ENCODE results near the gene MTMR12. TPM values are rescaled to one million over a fixed set of nuclear protein-coding genes. Genes with fewer than 3 reads are reported as not detected.

Gene MTMR12
- total and polyA plus RNA-seq, 4 experiments from 2014 or later = 11.6 to 26.4 (median 22.2) TPM

GRCh38 chr5:32332966-32333365 is 20.2 kb upstream of the MTMR12 start:
- Histone ChIP-seq H3K4me1 (ENCODE audit: insufficient read depth, low read length) (no peaks in the 10 kb centered on the region), H3K36me3 (ENCODE audit: insufficient read depth, low read length) (no peaks in the 10 kb centered on the region), H3K27me3 (ENCODE audit: insufficient read depth, low read length) (no peaks in the 10 kb centered on the region), H3K4me3 (ENCODE audit: low read length in 2 of 2) (no peak overlapping the region), H3K9me3 (ENCODE audit: control insufficient read depth in 1 of 2, low read length in 2 of 2) (no peaks in the 10 kb centered on the region), H3K27ac (ENCODE audit: low read depth, low read length) (no peak overlapping the region)
- H3K4me1 Mint-ChIP-seq = peaks cover 0 to 4% (median 2%) of the 10 kb centered on the region in 4 donors
- peaks cover 0 to 1% (median under 1%) of the 10 kb centered on the region in 8 donors for H3K9me3 Mint-ChIP-seq
- ChIA-PET CTCF (ENCODE audit: partially characterized antibody) (interaction anchor here (6.6 kb wide), 1 partner anchor 101 kb away, joined by 250 read pairs; no protein-coding TSS in a partner anchor), POLR2A (ENCODE audit: partially characterized antibody) (no interaction called here)
- H3K36me3 Mint-ChIP-seq = peaks cover under 1% of the 10 kb centered on the region in 2 donors
- no peak overlapping the region for H3K4me3 Mint-ChIP-seq
- intact Hi-C loops (cut with micrococcal nuclease) = no loop called here
- H3K27me3 Mint-ChIP-seq = peaks cover 0 to 3% of the 10 kb centered on the region in 2 donors
- DNase-seq = no peak
- H3K27ac Mint-ChIP-seq = no peak overlapping the region

- intact Hi-C loops (cut with micrococcal nuclease) = no loop called here
- H3K4me3 ChIP-seq (ENCODE audit: low read length in 2 of 2) = no peak overlapping the region
- Mint-ChIP-seq H3K27me3 (peaks cover 0 to 3% of the 10 kb centered on the region in 2 donors), H3K9me3 (no peaks in the 10 kb centered on the region), H3K4me1 (peaks cover 0 to 4% (median 2%) of the 10 kb centered on the region in 4 donors), H3K36me3 (no peaks in the 10 kb centered on the region), H3K27ac (no peak overlapping the region), H3K4me3 (no peak overlapping the region)
- H3K36me3 ChIP-seq (ENCODE audit: insufficient read depth, low read length) = no peaks in the 10 kb centered on the region
- no peaks in the 10 kb centered on the region for H3K27me3 ChIP-seq (ENCODE audit: insufficient read depth, low read length)
- no peaks in the 10 kb centered on the region for H3K9me3 ChIP-seq (ENCODE audit: control insufficient read depth in 1 of 2, low read length in 2 of 2)
- ChIA-PET POLR2A (ENCODE audit: partially characterized antibody) (no interaction called here), CTCF (ENCODE audit: partially characterized antibody) (interaction anchor here (6.6 kb wide), 1 partner anchor 100 kb away, joined by 250 read pairs; no protein-coding TSS in a partner anchor)
- DNase-seq = no peak
- H3K27ac ChIP-seq (ENCODE audit: low read depth, low read length) = no peak overlapping the region
- H3K4me1 ChIP-seq (ENCODE audit: insufficient read depth, low read length) = no peaks in the 10 kb centered on the region
Measured at GRCh38 chr5:32332361-32332760, 19.6 kb upstream of the MTMR12 start.

GRCh38 chr5:32331935-32332274 is 19.2 kb upstream of the MTMR12 start:
- H3K36me3 ChIP-seq (ENCODE audit: insufficient read depth, low read length) = no peaks in the 10 kb centered on the region
- no peaks in the 10 kb centered on the region for H3K9me3 ChIP-seq (ENCODE audit: control insufficient read depth in 1 of 2, low read length in 2 of 2)
- DNase-seq = no peak
- Mint-ChIP-seq H3K27ac (no peak overlapping the region), H3K27me3 (peaks cover 0 to 3% of the 10 kb centered on the region in 2 donors), H3K4me3 (no peak overlapping the region), H3K36me3 (no peaks in the 10 kb centered on the region), H3K9me3 (no peaks in the 10 kb centered on the region), H3K4me1 (peaks cover 0 to 4% (median 2%) of the 10 kb centered on the region in 4 donors)
- ChIA-PET POLR2A (ENCODE audit: partially characterized antibody) (no interaction called here), CTCF (ENCODE audit: partially characterized antibody) (interaction anchor here (0.8 to 6.6 kb wide), 3 partner anchors 13 to 259 kb away, joined by 3 to 250 read pairs (median 3); no protein-coding TSS in a partner anchor)
- intact Hi-C loops (cut with micrococcal nuclease) = no loop called here
- no peak overlapping the region for H3K27ac ChIP-seq (ENCODE audit: low read depth, low read length)
- no peaks in the 10 kb centered on the region for H3K27me3 ChIP-seq (ENCODE audit: insufficient read depth, low read length)
- H3K4me1 ChIP-seq (ENCODE audit: insufficient read depth, low read length) = no peaks in the 10 kb centered on the region
- no peak overlapping the region for H3K4me3 ChIP-seq (ENCODE audit: low read length in 2 of 2)

- H3K4me3 ChIP-seq (ENCODE audit: low read length in 2 of 2) = no peak overlapping the region
- DNase-seq = no peak
- Mint-ChIP-seq H3K9me3 (no peaks in the 10 kb centered on the region), H3K4me1 (peaks cover 0 to 4% (median 2%) of the 10 kb centered on the region in 4 donors), H3K27me3 (peaks cover 0 to 3% of the 10 kb centered on the region in 2 donors), H3K36me3 (no peaks in the 10 kb centered on the region), H3K27ac (no peak overlapping the region), H3K4me3 (no peak overlapping the region)
- no peaks in the 10 kb centered on the region for H3K27me3 ChIP-seq (ENCODE audit: insufficient read depth, low read length)
- H3K9me3 ChIP-seq (ENCODE audit: control insufficient read depth in 1 of 2, low read length in 2 of 2) = no peaks in the 10 kb centered on the region
- no peak overlapping the region for H3K27ac ChIP-seq (ENCODE audit: low read depth, low read length)
- no peaks in the 10 kb centered on the region for H3K4me1 ChIP-seq (ENCODE audit: insufficient read depth, low read length)
- ChIA-PET CTCF (ENCODE audit: partially characterized antibody) (interaction anchor here (0.8 to 6.6 kb wide), 7 partner anchors 12 to 259 kb away, joined by 3 to 250 read pairs (median 11); partner anchors contain the start of gene GOLPH3), POLR2A (ENCODE audit: partially characterized antibody) (no interaction called here)
- intact Hi-C loops (cut with micrococcal nuclease) = no loop called here
- no peaks in the 10 kb centered on the region for H3K36me3 ChIP-seq (ENCODE audit: insufficient read depth, low read length)
Measured at GRCh38 chr5:32331217-32331934, 18.6 kb upstream of the MTMR12 start.

GRCh38 chr5:32330126-32330971 is 17.6 kb upstream of the MTMR12 start:
- no peaks in the 10 kb centered on the region for H3K36me3 ChIP-seq (ENCODE audit: insufficient read depth, low read length)
- H3K27ac Mint-ChIP-seq = peak overlapping the region in 2 of 7 donors; percentile 5 to 44
- peaks cover 0 to 4% (median 2%) of the 10 kb centered on the region in 4 donors for H3K4me1 Mint-ChIP-seq
- no peaks in the 10 kb centered on the region for H3K27me3 ChIP-seq (ENCODE audit: insufficient read depth, low read length)
- DNase-seq = no peak
- H3K36me3 Mint-ChIP-seq = no peaks in the 10 kb centered on the region
- H3K4me1 ChIP-seq (ENCODE audit: insufficient read depth, low read length) = no peaks in the 10 kb centered on the region
- H3K4me3 ChIP-seq (ENCODE audit: low read length in 2 of 2) = no peak overlapping the region
- ChIA-PET POLR2A (ENCODE audit: partially characterized antibody) (interaction anchor here (0.7 to 0.8 kb wide), 2 partner anchors 37 to 98 kb away, joined by 3 to 4 read pairs; no protein-coding TSS in a partner anchor), CTCF (ENCODE audit: partially characterized antibody) (interaction anchor here (0.6 to 6.6 kb wide), 31 partner anchors 9 to 238 kb away, joined by 3 to 250 read pairs (median 5); partner anchors contain the start of gene GOLPH3)
- no peaks in the 10 kb centered on the region for H3K9me3 ChIP-seq (ENCODE audit: control insufficient read depth in 1 of 2, low read length in 2 of 2)
- no peak overlapping the region for H3K27ac ChIP-seq (ENCODE audit: low read depth, low read length)
- H3K4me3 Mint-ChIP-seq = no peak overlapping the region
- H3K9me3 Mint-ChIP-seq = no peaks in the 10 kb centered on the region
- peaks cover 0 to 3% of the 10 kb centered on the region in 2 donors for H3K27me3 Mint-ChIP-seq
- intact Hi-C loops (cut with micrococcal nuclease) = no loop called here

GRCh38 chr5:32329395-32329834 is 16.7 kb upstream of the MTMR12 start:
- CTCF ChIA-PET (ENCODE audit: partially characterized antibody) = interaction anchor here (0.6 to 6.6 kb wide), 41 partner anchors 8 to 261 kb away, joined by 3 to 250 read pairs (median 4); partner anchors contain the start of gene GOLPH3
- no peaks in the 10 kb centered on the region for H3K4me1 ChIP-seq (ENCODE audit: insufficient read depth, low read length)
- no peak overlapping the region for H3K4me3 Mint-ChIP-seq
- no peaks in the 10 kb centered on the region for H3K9me3 ChIP-seq (ENCODE audit: control insufficient read depth in 1 of 2, low read length in 2 of 2)
- no peaks in the 10 kb centered on the region for H3K36me3 Mint-ChIP-seq
- H3K27me3 ChIP-seq (ENCODE audit: insufficient read depth, low read length) = no peaks in the 10 kb centered on the region
- intact Hi-C loops (cut with micrococcal nuclease) = no loop called here
- peak overlapping the region in 2 of 7 donors; percentile 72 to 79 for H3K27ac Mint-ChIP-seq
- H3K4me1 Mint-ChIP-seq = peaks cover 0 to 4% (median 2%) of the 10 kb centered on the region in 4 donors
- H3K36me3 ChIP-seq (ENCODE audit: insufficient read depth, low read length) = no peaks in the 10 kb centered on the region
- no peaks in the 10 kb centered on the region for H3K9me3 Mint-ChIP-seq
- H3K27ac ChIP-seq (ENCODE audit: low read depth, low read length) = no peak overlapping the region
- H3K27me3 Mint-ChIP-seq = peaks cover 0 to 3% of the 10 kb centered on the region in 2 donors
- POLR2A ChIA-PET (ENCODE audit: partially characterized antibody) = interaction anchor here (0.6 to 0.8 kb wide), 3 partner anchors 36 to 97 kb away, joined by 3 to 4 read pairs (median 4); no protein-coding TSS in a partner anchor
- H3K4me3 ChIP-seq (ENCODE audit: low read length in 2 of 2) = no peak overlapping the region
- peak in 4 of 5 donors; percentile 39 to 57 (median 48) for DNase-seq

All from CD4-positive, alpha-beta memory T cell (primary cell).